ENCODE measurements around the gene PACRG. TPM values are rescaled to one million over a fixed set of nuclear protein-coding genes. Genes with fewer than 3 reads are reported as not detected.

The PACRG gene
- total RNA-seq, 1 donor: 1.4 TPM

- Histone ChIP-seq H3K36me3 (ENCODE audit: insufficient read depth, low read length) (no peaks in the 10 kb centered on the region), H3K4me3 (ENCODE audit: insufficient read depth, low read length) (no peak overlapping the region), H3K4me1 (ENCODE audit: insufficient read depth, low read length) (no peaks in the 10 kb centered on the region), H4K20me1 (ENCODE audit: insufficient read depth, low read length) (no peaks in the 10 kb centered on the region), H3K27me3 (ENCODE audit: insufficient read depth, low read length) (no peaks in the 10 kb centered on the region), H3K9me3 (ENCODE audit: low read depth, low read length) (no peaks in the 10 kb centered on the region), H3K4me2 (ENCODE audit: insufficient read depth, low read length) (no peak overlapping the region), H3K27ac (ENCODE audit: low read depth, low read length) (no peak overlapping the region), H2AFZ (ENCODE audit: low read length) (no peak overlapping the region), H3K79me2 (ENCODE audit: insufficient read depth, low read length) (no peaks in the 10 kb centered on the region)
- TF ChIP-seq CTCF (IDR thresholded peaks at IDR 0.05; ENCODE audit: extremely low read depth, low read depth, low read length): no peak
- no peak for DNase-seq (ENCODE audit: insufficient read length, low spot score, missing footprints)
Measured at GRCh38 chr6:163080228-163080627, 352.5 kb downstream of the PACRG start.

DNA sequence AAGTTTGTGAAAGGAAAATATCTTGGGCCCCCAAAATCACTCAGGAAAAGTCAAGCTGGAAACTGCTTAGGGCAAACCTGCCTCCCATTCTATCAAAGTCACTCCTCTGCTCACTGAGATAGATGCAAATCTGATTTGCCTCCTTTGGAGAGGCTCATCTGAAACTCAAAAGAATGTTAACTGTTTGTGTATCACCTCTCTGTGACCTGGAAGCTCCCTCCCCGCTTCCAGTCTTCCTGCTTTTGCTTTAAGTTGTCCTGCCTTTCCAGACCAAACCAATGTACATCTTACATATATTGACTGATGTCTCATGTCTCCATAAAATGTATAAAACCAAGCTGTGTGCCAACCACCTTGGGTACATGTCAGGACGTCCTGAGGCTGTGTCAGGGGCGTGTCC is 355.4 kb downstream of the PACRG start:
- TF ChIP-seq CTCF (IDR thresholded peaks at IDR 0.05; ENCODE audit: extremely low read depth, low read depth, low read length): no peak
- H4K20me1 ChIP-seq (ENCODE audit: insufficient read depth, low read length): no peaks in the 10 kb centered on the region
- no peaks in the 10 kb centered on the region for H3K36me3 ChIP-seq (ENCODE audit: insufficient read depth, low read length)
- no peaks in the 10 kb centered on the region for H3K27me3 ChIP-seq (ENCODE audit: insufficient read depth, low read length)
- H3K79me2 ChIP-seq (ENCODE audit: insufficient read depth, low read length): no peaks in the 10 kb centered on the region
- H2AFZ ChIP-seq (ENCODE audit: low read length): no peak overlapping the region
- H3K4me1 ChIP-seq (ENCODE audit: insufficient read depth, low read length): no peaks in the 10 kb centered on the region
- H3K4me2 ChIP-seq (ENCODE audit: insufficient read depth, low read length): no peak overlapping the region
- DNase-seq (ENCODE audit: insufficient read length, low spot score, missing footprints): no peak
- H3K27ac ChIP-seq (ENCODE audit: low read depth, low read length): no peak overlapping the region
- H3K9me3 ChIP-seq (ENCODE audit: low read depth, low read length): no peaks in the 10 kb centered on the region
- no peak overlapping the region for H3K4me3 ChIP-seq (ENCODE audit: insufficient read depth, low read length)

- no peak for TF ChIP-seq CTCF (IDR thresholded peaks at IDR 0.05; ENCODE audit: extremely low read depth, low read depth, low read length)
Measured at GRCh38 chr6:163085426-163085825, 357.7 kb downstream of the PACRG start.

GRCh38 chr6:163085861-163086623 is 358.3 kb downstream of the PACRG start:
- Histone ChIP-seq H2AFZ (ENCODE audit: low read length) (no peak overlapping the region), H3K27me3 (ENCODE audit: insufficient read depth, low read length) (no peaks in the 10 kb centered on the region), H3K4me1 (ENCODE audit: insufficient read depth, low read length) (no peaks in the 10 kb centered on the region), H3K27ac (ENCODE audit: low read depth, low read length) (no peak overlapping the region), H3K36me3 (ENCODE audit: insufficient read depth, low read length) (no peaks in the 10 kb centered on the region), H3K4me2 (ENCODE audit: insufficient read depth, low read length) (no peak overlapping the region), H3K79me2 (ENCODE audit: insufficient read depth, low read length) (no peaks in the 10 kb centered on the region), H4K20me1 (ENCODE audit: insufficient read depth, low read length) (no peaks in the 10 kb centered on the region), H3K9me3 (ENCODE audit: low read depth, low read length) (no peaks in the 10 kb centered on the region), H3K4me3 (ENCODE audit: insufficient read depth, low read length) (no peak overlapping the region)
- TF ChIP-seq CTCF (IDR thresholded peaks at IDR 0.05; ENCODE audit: extremely low read depth, low read depth, low read length): no peak
- no peak for DNase-seq (ENCODE audit: insufficient read length, low spot score, missing footprints)

More at GRCh38 chr6:163085426-163085825, 357.7 kb downstream of the PACRG start:
- H2AFZ ChIP-seq (ENCODE audit: low read length): no peak overlapping the region
- no peak overlapping the region for H3K4me3 ChIP-seq (ENCODE audit: insufficient read depth, low read length)
- no peaks in the 10 kb centered on the region for H4K20me1 ChIP-seq (ENCODE audit: insufficient read depth, low read length)
- H3K4me2 ChIP-seq (ENCODE audit: insufficient read depth, low read length): no peak overlapping the region
- DNase-seq (ENCODE audit: insufficient read length, low spot score, missing footprints): no peak
- H3K36me3 ChIP-seq (ENCODE audit: insufficient read depth, low read length): no peaks in the 10 kb centered on the region
- no peaks in the 10 kb centered on the region for H3K9me3 ChIP-seq (ENCODE audit: low read depth, low read length)
- H3K4me1 ChIP-seq (ENCODE audit: insufficient read depth, low read length): no peaks in the 10 kb centered on the region
- H3K79me2 ChIP-seq (ENCODE audit: insufficient read depth, low read length): no peaks in the 10 kb centered on the region
- H3K27ac ChIP-seq (ENCODE audit: low read depth, low read length): no peak overlapping the region
- no peaks in the 10 kb centered on the region for H3K27me3 ChIP-seq (ENCODE audit: insufficient read depth, low read length)
